ENCODE measurements around the gene EXOC5.

EXOC5 gene

GRCh38 chr14:57174466-57174865 lies 94.2 kb downstream of the EXOC5 start:
- no peak overlapping the region for H2AFZ ChIP-seq (ENCODE audit: low read depth, low read length)
- peaks cover 16% of the 10 kb centered on the region for H3K27me3 ChIP-seq (ENCODE audit: insufficient read depth, low read length)
- no peak overlapping the region for H3K4me3 ChIP-seq (ENCODE audit: low read length)
- H3K9me3 ChIP-seq (ENCODE audit: low read length), result no peaks in the 10 kb centered on the region
- no peaks in the 10 kb centered on the region for H3K36me3 ChIP-seq (ENCODE audit: insufficient read depth, low read length)
- H3K4me1 ChIP-seq (ENCODE audit: insufficient read depth, low read length), result no peaks in the 10 kb centered on the region

- Histone ChIP-seq H2AFZ (ENCODE audit: low read depth, low read length) (no peak overlapping the region), H3K4me3 (ENCODE audit: low read length) (no peak overlapping the region), H3K4me1 (ENCODE audit: insufficient read depth, low read length) (no peaks in the 10 kb centered on the region), H3K9me3 (ENCODE audit: low read length) (no peaks in the 10 kb centered on the region), H3K27me3 (ENCODE audit: insufficient read depth, low read length) (peaks cover 5% of the 10 kb centered on the region), H3K36me3 (ENCODE audit: insufficient read depth, low read length) (no peaks in the 10 kb centered on the region)
These were observed 96.8 kb downstream of the EXOC5 start for GRCh38 chr14:57171903-57172302.

GRCh38 chr14:57171363-57171762 lies 97.3 kb downstream of the EXOC5 start:
- no peaks in the 10 kb centered on the region for H3K9me3 ChIP-seq (ENCODE audit: low read length)
- H3K27me3 ChIP-seq (ENCODE audit: insufficient read depth, low read length), result peaks cover 5% of the 10 kb centered on the region
- no peaks in the 10 kb centered on the region for H3K36me3 ChIP-seq (ENCODE audit: insufficient read depth, low read length)
- no peak overlapping the region for H3K4me3 ChIP-seq (ENCODE audit: low read length)
- H2AFZ ChIP-seq (ENCODE audit: low read depth, low read length), result no peak overlapping the region
- H3K4me1 ChIP-seq (ENCODE audit: insufficient read depth, low read length), result no peaks in the 10 kb centered on the region

DNA sequence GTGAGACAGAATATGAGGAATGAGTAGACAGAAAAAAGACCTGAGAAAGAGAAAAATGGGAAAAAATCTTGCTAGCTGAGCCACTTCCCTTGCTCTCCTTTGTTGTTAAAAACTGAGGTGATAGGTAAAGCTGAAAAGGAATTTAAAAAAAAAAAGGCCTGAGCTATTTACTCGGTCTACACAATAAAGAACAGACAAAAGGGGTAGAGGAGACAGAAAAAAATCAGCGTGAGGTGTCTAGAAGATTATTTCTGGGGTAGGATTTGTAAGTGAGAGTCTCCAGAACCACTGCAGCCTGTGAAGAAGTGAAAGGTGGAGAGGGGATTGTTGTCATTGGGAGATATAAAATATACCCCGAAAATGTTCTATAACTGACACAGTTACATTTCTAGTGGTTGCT lies 98.8 kb downstream of the EXOC5 start:
- Histone ChIP-seq H3K27me3 (ENCODE audit: insufficient read depth, low read length) (peaks cover 3% of the 10 kb centered on the region), H3K4me3 (ENCODE audit: low read length) (no peak overlapping the region), H3K9me3 (ENCODE audit: low read length) (no peaks in the 10 kb centered on the region), H2AFZ (ENCODE audit: low read depth, low read length) (no peak overlapping the region), H3K36me3 (ENCODE audit: insufficient read depth, low read length) (no peaks in the 10 kb centered on the region), H3K4me1 (ENCODE audit: insufficient read depth, low read length) (no peaks in the 10 kb centered on the region)

DNA sequence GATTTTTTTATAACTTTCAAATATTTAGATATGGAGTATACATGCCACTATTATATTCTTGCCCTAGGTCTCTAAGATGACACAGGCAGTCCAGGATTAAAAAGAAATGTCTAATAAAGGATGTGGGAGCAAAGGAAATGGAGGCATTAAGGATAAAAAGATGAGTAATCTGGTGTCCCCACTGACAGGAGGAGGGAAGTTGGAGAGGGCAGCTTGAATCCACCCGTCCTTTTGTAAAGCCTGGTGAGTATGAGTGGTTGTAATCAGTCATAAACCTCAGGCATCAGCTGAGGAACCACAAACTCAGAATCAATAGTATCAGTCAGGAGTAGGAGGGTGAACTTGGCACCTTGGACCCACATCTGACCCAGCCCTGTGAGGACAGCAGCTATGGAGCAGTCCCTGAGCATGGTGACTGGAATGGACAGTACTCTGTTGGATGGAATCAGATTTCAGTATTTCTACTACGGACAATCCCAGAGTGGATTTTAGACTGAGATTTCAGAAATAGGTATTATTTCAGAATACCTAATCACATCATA lies 100.5 kb downstream of the EXOC5 start:
- Histone ChIP-seq H3K4me1 (ENCODE audit: insufficient read depth, low read length) (no peaks in the 10 kb centered on the region), H3K27me3 (ENCODE audit: insufficient read depth, low read length) (peaks cover 3% of the 10 kb centered on the region), H2AFZ (ENCODE audit: low read depth, low read length) (no peak overlapping the region), H3K9me3 (ENCODE audit: low read length) (no peaks in the 10 kb centered on the region), H3K36me3 (ENCODE audit: insufficient read depth, low read length) (no peaks in the 10 kb centered on the region), H3K4me3 (ENCODE audit: low read length) (no peak overlapping the region)

GRCh38 chr14:57161583-57162234 lies 107.0 kb downstream of the EXOC5 start:
- no peak overlapping the region for H2AFZ ChIP-seq (ENCODE audit: low read depth, low read length)
- H3K4me1 ChIP-seq (ENCODE audit: insufficient read depth, low read length), result no peaks in the 10 kb centered on the region
- H3K36me3 ChIP-seq (ENCODE audit: insufficient read depth, low read length), result no peaks in the 10 kb centered on the region
- H3K4me3 ChIP-seq (ENCODE audit: low read length), result no peak overlapping the region
- no peaks in the 10 kb centered on the region for H3K9me3 ChIP-seq (ENCODE audit: low read length)
- H3K27me3 ChIP-seq (ENCODE audit: insufficient read depth, low read length), result peaks cover 10% of the 10 kb centered on the region

DNA sequence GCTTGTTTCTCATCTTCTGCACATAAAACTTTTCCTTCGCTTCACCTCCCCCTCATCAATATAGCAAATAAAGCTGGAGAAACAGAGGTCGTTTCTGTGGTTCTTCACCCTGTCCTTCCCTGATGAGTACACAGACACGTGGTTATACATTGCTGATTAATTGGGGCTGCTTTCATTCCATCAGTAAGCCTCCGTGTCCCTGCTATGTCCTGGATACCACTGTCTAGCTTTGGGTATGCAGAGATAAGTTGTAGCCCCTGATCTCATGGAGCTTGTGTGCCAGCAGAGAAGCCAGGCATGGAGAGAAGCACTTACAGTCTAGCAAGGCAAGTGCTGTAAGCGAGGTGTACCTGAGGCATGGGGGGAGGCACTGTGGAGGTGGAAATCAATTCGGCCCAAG lies 108.4 kb downstream of the EXOC5 start:
- Histone ChIP-seq H3K36me3 (ENCODE audit: insufficient read depth, low read length) (no peaks in the 10 kb centered on the region), H3K27me3 (ENCODE audit: insufficient read depth, low read length) (peaks cover 10% of the 10 kb centered on the region), H3K9me3 (ENCODE audit: low read length) (no peaks in the 10 kb centered on the region), H2AFZ (ENCODE audit: low read depth, low read length) (no peak overlapping the region), H3K4me3 (ENCODE audit: low read length) (no peak overlapping the region), H3K4me1 (ENCODE audit: insufficient read depth, low read length) (no peaks in the 10 kb centered on the region)

- no peak overlapping the region for H2AFZ ChIP-seq (ENCODE audit: low read depth, low read length)
- H3K27me3 ChIP-seq (ENCODE audit: insufficient read depth, low read length), result peaks cover 6% of the 10 kb centered on the region
- H3K4me3 ChIP-seq (ENCODE audit: low read length), result no peak overlapping the region
- no peaks in the 10 kb centered on the region for H3K36me3 ChIP-seq (ENCODE audit: insufficient read depth, low read length)
- no peaks in the 10 kb centered on the region for H3K4me1 ChIP-seq (ENCODE audit: insufficient read depth, low read length)
- no peaks in the 10 kb centered on the region for H3K9me3 ChIP-seq (ENCODE audit: low read length)
These were observed 115.4 kb downstream of the EXOC5 start for GRCh38 chr14:57153286-57153685.
